ENCODE data around the gene LPIN3.

- no peak for TF ChIP-seq JUND (IDR thresholded peaks at IDR 0.05)
- TF ChIP-seq CHD2 (IDR thresholded peaks at IDR 0.05; ENCODE audit: low read length, partially characterized antibody) = no peak
- TF ChIP-seq CTCF (IDR thresholded peaks at IDR 0.05) = no peak
- no peak for TF ChIP-seq FOXM1 (IDR thresholded peaks at IDR 0.05; ENCODE audit: low read depth)
- TF ChIP-seq, protein P1, sequence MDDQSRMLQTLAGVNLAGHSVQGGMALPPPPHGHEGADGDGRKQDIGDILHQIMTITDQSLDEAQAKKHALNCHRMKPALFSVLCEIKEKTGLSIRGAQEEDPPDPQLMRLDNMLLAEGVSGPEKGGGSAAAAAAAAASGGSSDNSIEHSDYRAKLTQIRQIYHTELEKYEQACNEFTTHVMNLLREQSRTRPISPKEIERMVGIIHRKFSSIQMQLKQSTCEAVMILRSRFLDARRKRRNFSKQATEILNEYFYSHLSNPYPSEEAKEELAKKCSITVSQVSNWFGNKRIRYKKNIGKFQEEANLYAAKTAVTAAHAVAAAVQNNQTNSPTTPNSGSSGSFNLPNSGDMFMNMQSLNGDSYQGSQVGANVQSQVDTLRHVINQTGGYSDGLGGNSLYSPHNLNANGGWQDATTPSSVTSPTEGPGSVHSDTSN (IDR thresholded peaks at IDR 0.05) = no peak
- no peak for TF ChIP-seq POLR2AphosphoS5 (IDR thresholded peaks at IDR 0.05; ENCODE audit: low read depth, low read length)
- TF ChIP-seq RCOR1 (IDR thresholded peaks at IDR 0.05; ENCODE audit: low read length) = no peak
These were observed 20.5 kb downstream of the LPIN3 start for GRCh38 chr20:41360831-41361756.
